GM19035 (cell line): ENCODE results near the gene OGFOD1.
"Not testable (repeated sequence)": the region's sequence is repeated elsewhere in the genome, so short reads cannot be mapped to it uniquely, and the experiment has no call there.

Source experiments
- ATAC-seq: cut with Tn5 transposase; IDR thresholded peaks from one replicate; pipeline ENCODE4 v1.9.1; 2021; ENCODE audit not compliant: unreplicated experiment

Gene OGFOD1

GRCh38 chr16:56479469-56479868 lies 28.1 kb downstream of the OGFOD1 start:
- ATAC-seq: no peak

GRCh38 chr16:56480776-56481467 lies 29.6 kb downstream of the OGFOD1 start:
- ATAC-seq: no peak

DNA sequence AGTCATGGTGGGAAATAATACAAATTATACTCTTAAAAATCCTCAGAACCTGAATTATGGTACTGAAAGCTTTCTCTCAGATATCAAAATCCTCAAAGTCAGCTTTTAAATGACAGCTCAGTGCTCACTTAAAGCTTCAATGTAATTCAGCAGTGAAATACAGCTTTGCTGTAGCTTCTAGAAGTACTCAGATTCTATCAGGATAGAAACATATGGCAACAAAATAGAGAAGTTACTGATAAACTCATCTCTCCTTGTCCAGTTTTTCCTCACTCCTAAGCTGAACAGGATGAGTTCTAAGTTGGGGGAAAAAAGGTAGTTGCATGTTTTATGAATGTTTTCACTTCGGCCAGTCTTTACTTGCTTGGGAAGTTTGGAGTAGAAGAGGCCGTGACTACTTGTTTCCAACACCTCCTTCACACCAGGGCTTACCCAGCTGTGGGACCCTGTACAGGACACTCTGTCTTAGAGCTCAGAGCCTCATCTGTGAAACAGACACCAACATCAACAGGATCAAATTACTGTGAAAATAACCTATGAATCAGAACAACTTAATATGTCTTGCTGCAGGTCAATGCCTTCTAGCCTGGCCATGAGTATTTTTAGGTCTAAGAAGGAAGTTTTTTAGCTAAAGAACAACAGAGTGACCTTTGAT lies 30.2 kb downstream of the OGFOD1 start:
- ATAC-seq: no peak

- no peak for ATAC-seq
These were observed 31.4 kb downstream of the OGFOD1 start for GRCh38 chr16:56482683-56483236.

DNA sequence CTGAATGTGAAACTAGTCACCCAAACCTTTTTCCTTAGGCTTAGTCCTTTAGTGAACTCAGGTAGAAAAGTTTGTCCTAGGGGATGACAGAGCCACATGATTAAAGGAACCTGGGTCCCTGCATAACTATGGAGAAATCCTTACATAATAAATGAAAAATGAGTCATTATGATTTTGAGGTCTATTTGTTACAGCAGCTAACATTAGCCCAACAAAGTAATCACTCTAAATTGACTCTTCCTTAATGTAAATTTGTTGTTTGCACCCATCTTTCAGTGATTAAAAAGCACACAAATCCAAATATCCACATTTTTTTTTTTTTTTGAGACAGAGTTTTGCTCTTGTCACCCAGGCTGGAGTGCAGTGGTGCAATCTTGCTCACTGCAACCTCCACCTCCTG lies 32.0 kb downstream of the OGFOD1 start:
- no peak for ATAC-seq

DNA sequence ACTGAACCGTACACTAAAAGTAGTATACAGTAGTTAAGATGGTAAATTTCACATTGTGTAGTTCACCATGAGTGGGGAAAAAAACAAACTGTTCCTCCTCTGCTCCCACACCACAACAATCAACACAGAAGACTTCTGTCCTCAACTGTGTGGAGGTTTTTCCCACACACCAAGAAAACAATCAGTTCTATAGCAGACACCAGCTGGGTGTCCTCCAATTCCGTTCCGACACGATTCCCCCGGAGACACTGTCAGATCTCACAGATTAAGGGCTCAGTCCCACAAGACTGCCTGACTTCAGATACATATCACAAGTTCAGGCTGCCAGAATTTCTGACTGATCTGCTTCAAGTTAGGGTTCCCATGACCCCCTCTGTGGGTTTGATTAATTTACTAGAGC lies 36.7 kb downstream of the OGFOD1 start:
- ATAC-seq: no peak

DNA sequence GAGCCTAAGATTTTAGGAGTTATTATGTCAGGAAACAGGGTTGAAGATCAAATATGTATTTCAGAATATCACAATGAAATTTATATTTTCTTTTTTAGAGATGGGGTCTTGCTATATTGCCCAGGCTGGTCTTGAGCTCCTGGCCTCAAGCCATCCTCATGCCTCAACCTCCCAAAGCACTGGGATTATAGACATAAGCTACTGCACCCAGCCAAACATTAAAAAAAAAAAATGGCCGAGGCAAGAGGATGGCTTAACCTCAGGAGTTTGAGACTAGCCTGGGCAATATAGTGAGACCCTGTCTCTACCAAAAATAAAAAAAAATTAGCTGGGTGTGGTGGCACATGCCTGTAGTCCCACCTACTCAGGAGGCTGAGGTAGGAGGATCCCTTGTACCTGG lies 37.5 kb downstream of the OGFOD1 start:
- ATAC-seq: not testable (repeated sequence)

- ATAC-seq: no peak
These were observed 40.4 kb downstream of the OGFOD1 start for GRCh38 chr16:56491657-56492261.

DNA sequence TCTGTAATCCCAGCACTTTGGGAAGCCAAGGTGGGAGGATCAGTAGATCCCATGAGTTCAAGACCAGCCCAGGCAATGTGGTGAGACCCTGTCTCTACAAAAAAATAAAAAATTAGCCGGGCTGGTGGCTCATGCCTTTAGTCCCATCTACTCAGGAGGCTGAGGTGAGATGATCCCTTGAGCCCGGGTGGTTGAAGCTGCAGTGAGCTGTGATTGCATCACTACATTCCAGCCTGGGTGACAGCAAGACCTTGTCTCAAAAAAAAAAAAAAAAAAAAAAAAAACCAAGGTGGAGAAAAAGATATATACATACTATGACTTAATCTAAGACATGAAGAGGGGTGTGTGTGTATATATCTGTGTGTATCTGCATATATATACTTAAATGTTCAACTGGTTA lies 41.8 kb downstream of the OGFOD1 start:
- no peak for ATAC-seq

DNA sequence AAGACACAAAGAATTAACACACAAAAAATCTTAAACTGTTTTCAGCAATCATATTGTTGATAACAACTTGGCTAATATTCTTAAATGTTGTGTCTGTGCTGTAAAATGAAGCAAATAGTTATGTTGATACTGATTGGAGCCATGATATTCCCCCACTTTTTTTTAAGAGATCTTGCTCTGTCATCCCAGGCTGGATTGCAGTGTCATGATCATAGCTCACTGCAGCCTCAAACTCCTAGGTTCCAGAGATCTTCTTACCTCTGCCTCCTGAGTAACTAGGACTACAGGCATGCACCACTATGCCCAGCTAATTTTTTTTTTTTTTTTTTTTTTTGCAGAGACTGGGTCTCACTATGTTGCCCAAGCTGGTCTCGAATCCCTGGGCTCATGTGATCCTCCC lies 42.5 kb downstream of the OGFOD1 start:
- ATAC-seq: no peak

- no peak for ATAC-seq
These were observed 53.8 kb downstream of the OGFOD1 start for GRCh38 chr16:56505181-56505580.

DNA sequence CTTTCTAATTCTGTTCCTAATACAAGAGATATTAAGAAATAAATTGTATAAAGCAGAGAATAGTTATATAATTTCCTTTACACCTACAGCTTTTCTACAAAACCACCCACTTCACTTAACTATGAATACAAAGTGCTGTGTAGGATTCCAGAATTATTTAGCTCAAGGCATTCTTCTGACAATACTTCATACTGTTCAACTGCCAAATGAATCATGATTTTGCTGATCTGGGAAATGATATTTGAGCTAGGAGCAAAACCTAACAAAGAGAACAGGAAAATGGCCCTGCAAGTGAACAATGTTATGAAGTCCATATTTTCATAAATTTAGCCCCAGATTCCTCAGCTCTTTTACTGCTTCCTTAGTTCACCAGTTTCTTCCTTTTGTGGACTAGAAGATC lies 55.6 kb downstream of the OGFOD1 start:
- ATAC-seq: no peak

DNA sequence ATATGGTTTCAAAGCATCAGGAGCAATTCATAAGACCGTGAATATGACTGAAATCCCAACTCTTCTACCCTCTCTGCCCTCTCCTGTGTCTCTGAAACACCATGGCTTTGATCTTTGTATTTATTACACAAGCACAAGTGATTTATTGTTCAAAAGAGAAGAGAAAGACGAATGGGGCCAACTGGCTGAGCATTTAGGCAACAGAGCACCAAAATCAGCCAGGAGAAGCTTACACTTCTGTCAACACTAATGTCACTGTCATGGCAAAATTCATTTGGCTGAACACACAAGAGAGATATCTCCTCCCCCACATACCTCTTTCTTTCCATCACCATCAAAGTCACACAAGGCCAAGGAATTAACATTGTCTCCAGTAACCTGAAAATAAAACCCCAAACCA lies 59.2 kb downstream of the OGFOD1 start:
- ATAC-seq: no peak

DNA sequence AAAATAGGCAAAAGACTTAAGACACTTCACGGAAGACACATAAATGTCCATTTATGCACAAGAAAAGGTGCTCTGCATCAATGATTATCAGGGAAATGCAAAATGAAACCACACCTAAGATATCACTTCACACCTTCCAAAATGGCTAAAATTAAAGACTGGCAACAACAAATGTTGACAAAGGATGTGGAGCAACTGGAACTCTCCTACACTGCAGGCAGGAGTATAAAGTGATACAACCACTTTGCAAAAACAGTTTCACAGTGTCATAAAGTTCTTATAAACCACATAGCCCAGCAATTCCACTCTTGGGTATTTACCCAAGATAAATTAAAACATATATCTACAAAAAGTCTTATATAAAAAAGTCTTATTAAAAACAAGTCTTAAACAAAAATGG lies 60.7 kb downstream of the OGFOD1 start:
- no peak for ATAC-seq

GRCh38 chr16:56513091-56513490 lies 61.7 kb downstream of the OGFOD1 start:
- ATAC-seq: no peak

- ATAC-seq: no peak
These were observed 62.6 kb downstream of the OGFOD1 start for GRCh38 chr16:56513972-56514371.

GRCh38 chr16:56514845-56515244 lies 63.5 kb downstream of the OGFOD1 start:
- ATAC-seq: no peak

DNA sequence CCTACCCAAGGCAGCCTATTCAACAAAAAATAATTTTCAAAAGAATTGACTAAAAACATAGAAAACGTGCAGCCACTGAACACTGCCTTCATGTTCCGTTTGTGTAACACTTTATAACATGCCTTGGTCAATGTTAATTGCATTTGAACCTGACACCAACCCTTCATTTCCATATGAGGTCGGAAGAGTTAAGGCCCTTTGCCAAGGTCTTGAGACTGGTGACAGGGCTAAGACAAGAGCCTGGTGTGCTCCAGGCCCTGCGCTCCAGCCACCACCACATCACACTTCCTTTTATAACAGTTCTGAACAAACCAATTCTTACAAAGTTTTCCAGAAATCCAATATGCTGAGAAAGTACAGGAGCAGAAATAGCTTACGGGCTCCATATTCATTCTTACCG lies 64.3 kb downstream of the OGFOD1 start:
- no peak for ATAC-seq

DNA sequence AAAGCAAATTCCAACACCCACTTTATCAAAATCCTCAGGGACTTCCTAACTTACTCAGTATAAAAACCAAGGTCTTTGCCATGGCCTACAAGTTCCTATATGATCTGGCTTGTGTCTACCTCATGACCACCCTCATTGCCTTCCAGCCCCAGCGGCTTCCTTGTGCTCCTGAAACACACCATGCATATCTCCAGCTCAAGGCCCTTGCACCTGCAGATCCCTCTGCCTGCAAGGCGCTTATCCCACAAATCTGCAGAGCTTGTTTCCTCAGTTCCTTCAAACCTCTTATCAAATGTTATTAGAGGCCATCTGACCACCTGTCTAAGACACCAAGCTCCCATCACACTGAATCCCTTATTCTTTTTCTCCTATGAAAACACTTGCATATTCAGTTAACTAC lies 65.9 kb downstream of the OGFOD1 start:
- no peak for ATAC-seq

DNA sequence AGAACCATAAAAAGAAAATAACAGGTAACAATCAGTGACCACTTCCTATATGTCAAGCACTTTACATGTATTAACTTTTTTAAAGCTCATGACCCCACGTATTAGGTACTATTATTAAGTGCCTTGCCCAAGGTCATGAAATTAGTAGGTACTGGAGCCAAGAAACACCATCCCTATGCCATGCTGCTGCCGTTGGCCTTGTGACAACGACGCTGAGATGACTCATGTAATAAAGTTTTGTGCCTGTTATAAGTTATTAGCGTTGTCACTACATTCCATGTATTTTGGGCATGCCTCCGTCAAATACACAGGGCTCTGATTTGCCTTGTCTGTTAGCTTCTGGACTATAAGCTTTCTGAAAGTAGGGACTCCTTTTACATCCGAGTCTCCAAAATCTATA lies 67.1 kb downstream of the OGFOD1 start:
- no peak for ATAC-seq

GRCh38 chr16:56519459-56520250 lies 68.3 kb downstream of the OGFOD1 start, which contains the start of gene BBS2:
BBS2 (minus strand) TSS chr16:56520024; CDS start chr16:56519862, 162 bp downstream.
- ATAC-seq: peak; percentile 82
